CD14-positive monocyte (primary cell): ENCODE results near the gene C8G. TPM values are rescaled to one million over a fixed set of nuclear protein-coding genes. Genes with fewer than 3 reads are reported as not detected.

Experiments used
- DNase-seq, 3 donors: peaks; one replicate each; pipeline ENCODE4 v3.0.0-alpha.2; 2011 to 2022
- H2AFZ ChIP-seq: 2 replicates; pipeline ENCODE4 v1.6.0; 2012; ENCODE audit warnings: mild to moderate bottlenecking, low read depth, low read length, inconsistent platforms; ENCODE audit not compliant: insufficient read depth, poor library complexity, severe bottlenecking
- H3K27ac ChIP-seq, 2 donors: 1 replicate in 1 of 2; 2 replicates in 1 of 2; pipeline ENCODE4 v1.5.1; 2012 to 2013; ENCODE audit warnings: low read length in 2 of 2, control low read depth in 1 of 2, inconsistent platforms in 1 of 2, low read depth in 1 of 2, mild to moderate bottlenecking in 1 of 2
- H3K27me3 ChIP-seq, 2 donors: one replicate each; pipeline versions ENCODE4 v1.6.0 to v1.6.1; 2011 to 2013; ENCODE audit warnings: low read length in 2 of 2; ENCODE audit not compliant: control insufficient read depth in 2 of 2, insufficient read depth in 2 of 2
- H3K36me3 ChIP-seq, 2 donors: replicated peaks in 1 of 2; 1 replicate in 1 of 2; 2 replicates in 1 of 2; pipeline versions ENCODE4 v1.5.1 to v1.6.1; 2012 to 2013; ENCODE audit warnings: low read length in 2 of 2, control low read depth in 1 of 2, inconsistent platforms in 1 of 2, mild to moderate bottlenecking in 1 of 2; ENCODE audit not compliant: insufficient read depth in 2 of 2, control insufficient read depth in 1 of 2
- H3K4me1 ChIP-seq, 2 donors: 1 replicate in 1 of 2; 2 replicates in 1 of 2; pipeline versions ENCODE4 v1.5.1 to v1.6.1; 2012 to 2013; ENCODE audit warnings: low read length in 2 of 2, control low read depth in 1 of 2, inconsistent platforms in 1 of 2, mild to moderate bottlenecking in 1 of 2, moderate library complexity in 1 of 2; ENCODE audit not compliant: insufficient read depth in 2 of 2, control insufficient read depth in 1 of 2
- H3K4me2 ChIP-seq: replicated peaks from 2 replicates; pipeline ENCODE3; 2012; ENCODE audit warnings: low read length, moderate library complexity, mild to moderate bottlenecking; ENCODE audit not compliant: poor library complexity, severe bottlenecking; ENCODE audit errors: extremely low read depth
- H3K4me3 ChIP-seq, 3 experiments: fragments of 200-600 bp in 1 of 3; sonication (generic) in 1 of 3; replicated peaks in 1 of 3; 1 replicate in 2 of 3; 2 replicates in 1 of 3; pipeline ENCODE4 v1.5.1; 2011 to 2013; ENCODE audit warnings: low read length in 3 of 3, mild to moderate bottlenecking in 3 of 3, control low read depth in 2 of 3, low read depth in 2 of 3, inconsistent platforms in 1 of 3, moderate library complexity in 1 of 3
- H3K79me2 ChIP-seq: 2 replicates; pipeline ENCODE4 v1.6.0; 2012; ENCODE audit warnings: mild to moderate bottlenecking, control low read depth, inconsistent platforms, low read length, moderate library complexity; ENCODE audit not compliant: insufficient read depth
- H3K9ac ChIP-seq: 2 replicates; pipeline ENCODE4 v1.6.0; 2017; ENCODE audit warnings: low read length, mild to moderate bottlenecking; ENCODE audit not compliant: insufficient read depth, poor library complexity, severe bottlenecking
- H3K9me3 ChIP-seq, 2 donors: replicated peaks in 1 of 2; 1 replicate in 1 of 2; 2 replicates in 1 of 2; pipeline versions ENCODE4 v1.5.1 to v1.6.1; 2012 to 2013; ENCODE audit warnings: low read length in 2 of 2, control low read depth in 1 of 2; ENCODE audit not compliant: control insufficient read depth in 1 of 2, insufficient read depth in 1 of 2
- H4K20me1 ChIP-seq: 2 replicates; pipeline ENCODE4 v1.6.0; 2012; ENCODE audit warnings: mild to moderate bottlenecking, low read length, control low read depth, moderate library complexity; ENCODE audit not compliant: insufficient read depth
- H3K27ac Mint-ChIP-seq, 7 donors: one replicate each; pipeline ENCODE4 v1.8.0; 2020; ENCODE audit warnings: mild to moderate bottlenecking in 7 of 7, mixed read lengths in 7 of 7, moderate library complexity in 6 of 7, inconsistent platforms in 2 of 7
- H3K27me3 Mint-ChIP-seq, 3 donors: one replicate each; pipeline ENCODE4 v1.8.0; 2021 to 2022; ENCODE audit warnings: low read depth in 3 of 3, mild to moderate bottlenecking in 3 of 3, mixed read lengths in 3 of 3, moderate library complexity in 3 of 3, inconsistent platforms in 1 of 3
- H3K36me3 Mint-ChIP-seq, 2 donors: one replicate each; pipeline ENCODE4 v1.8.0; 2020; ENCODE audit warnings: mixed read lengths in 2 of 2, inconsistent platforms in 1 of 2, mild to moderate bottlenecking in 1 of 2
- H3K4me1 Mint-ChIP-seq: one replicate; pipeline ENCODE4 v1.8.0; 2020; ENCODE audit warnings: mild to moderate bottlenecking, mixed read lengths
- H3K4me3 Mint-ChIP-seq, 2 donors: one replicate each; pipeline ENCODE4 v1.8.0; 2020; ENCODE audit warnings: mild to moderate bottlenecking in 2 of 2, mixed read lengths in 2 of 2, moderate library complexity in 1 of 2
- H3K9me3 Mint-ChIP-seq, 7 donors: one replicate each; pipeline ENCODE4 v1.8.0; 2020 to 2022; ENCODE audit warnings: mixed read lengths in 7 of 7, mild to moderate bottlenecking in 6 of 7, moderate library complexity in 6 of 7, inconsistent platforms in 2 of 7
- CTCF ChIP-seq: fragments of 200-600 bp; IDR thresholded peaks from one replicate; pipeline ENCODE4 v1.8.0; 2022; ENCODE audit warnings: antibody characterized with exemption, mild to moderate bottlenecking
- WGBS: methylation state at CpG from one replicate; pipeline ENCODE4 v1.1.5; 2013; ENCODE audit warnings: missing lambda C conversion rate; ENCODE audit not compliant: insufficient coverage; 5-methylcytosine and 5-hydroxymethylcytosine counted together
- intact Hi-C, 2 donors: fragments of 100-400 bp; cut with micrococcal nuclease; formaldehyde crosslinking; loops; one replicate each; pipeline versions ENCODE4 v1.15.0 to v1.15.1; 2023
- polyA plus RNA-seq, 3 donors: library from polyadenylated mRNA; depleted of rRNA in 1 of 3; unstranded in 2 of 3; stranded (reverse) in 1 of 3; fragments of 300-500 nt in 2 of 3; fragments of >200 nt in 1 of 3; fragmentation: Illumina TruSeq in 2 of 3; gene quantifications; 1 replicate in 2 of 3; 2 replicates in 1 of 3; pipeline ENCODE4 v1.2.3, GENCODE V29; 2012 to 2021

Gene C8G
- polyA plus RNA-seq, 3 donors, result 0.55 to 0.72 TPM; not detected in 1

- H3K4me1 Mint-ChIP-seq, result peaks cover 2% of the 10 kb centered on the region
These were observed 44.5 kb upstream of the C8G start for GRCh38 chr9:136900556-136900955.

GRCh38 chr9:136900988-136901515 is 44.0 kb upstream of the C8G start:
- H3K4me2 ChIP-seq, result no peak overlapping the region
- WGBS, result 94% methylated on average over 13 of the region's 13 CpGs

More at GRCh38 chr9:136900556-136900955, 44.5 kb upstream of the C8G start:
- no peaks in the 10 kb centered on the region for H3K9me3 Mint-ChIP-seq
- Histone ChIP-seq H3K79me2 (peaks cover 13% of the 10 kb centered on the region), H2AFZ (no peak overlapping the region), H3K9me3 (no peaks in the 10 kb centered on the region), H3K27ac (no peak overlapping the region), H3K4me2 (no peak overlapping the region), H3K4me1 (no peaks in the 10 kb centered on the region), H3K27me3 (no peaks in the 10 kb centered on the region), H3K4me3 (no peak overlapping the region), H4K20me1 (peaks cover 7% of the 10 kb centered on the region), H3K36me3 (peaks cover 32 to 68% of the 10 kb centered on the region in 2 donors), H3K9ac (no peak overlapping the region)
- WGBS, result 98% methylated on average over 8 of the region's 10 CpGs
- no peak overlapping the region for H3K27ac Mint-ChIP-seq
- no peak for TF ChIP-seq CTCF
- H3K36me3 Mint-ChIP-seq, result peaks cover 33 to 63% of the 10 kb centered on the region in 2 donors
- no peak for DNase-seq
- intact Hi-C loops, result no loop called here
- no peaks in the 10 kb centered on the region for H3K27me3 Mint-ChIP-seq
- no peak overlapping the region for H3K4me3 Mint-ChIP-seq

More at GRCh38 chr9:136900988-136901515, 44.0 kb upstream of the C8G start:
- peaks cover 4% of the 10 kb centered on the region for H4K20me1 ChIP-seq
- H3K4me3 Mint-ChIP-seq, result no peak overlapping the region
- no peaks in the 10 kb centered on the region for H3K4me1 ChIP-seq
- no peak overlapping the region for H3K27ac ChIP-seq
- no peaks in the 10 kb centered on the region for H3K27me3 Mint-ChIP-seq
- H3K36me3 ChIP-seq, result peaks cover 33 to 70% of the 10 kb centered on the region in 2 donors
- no peak overlapping the region for H3K4me3 ChIP-seq
- peaks cover 36 to 68% of the 10 kb centered on the region in 2 donors for H3K36me3 Mint-ChIP-seq
- H3K79me2 ChIP-seq, result peaks cover 8% of the 10 kb centered on the region
- no peak for DNase-seq
- no peak overlapping the region for H2AFZ ChIP-seq
- intact Hi-C loops, result no loop called here
- peak overlapping the region in 1 of 7 donors; percentile 78 for H3K27ac Mint-ChIP-seq
- H3K27me3 ChIP-seq, result no peaks in the 10 kb centered on the region
- peaks cover 2% of the 10 kb centered on the region for H3K4me1 Mint-ChIP-seq
- H3K9me3 ChIP-seq, result no peaks in the 10 kb centered on the region
- no peak overlapping the region for H3K9ac ChIP-seq
- TF ChIP-seq CTCF, result no peak
- no peaks in the 10 kb centered on the region for H3K9me3 Mint-ChIP-seq
